K562 (cell line): ENCODE results near the gene SERPIND1. TPM values are rescaled to one million over a fixed set of nuclear protein-coding genes. Genes with fewer than 3 reads are reported as not detected.
A peak's percentile ranks its signal among the peaks of the same experiment; 100 is the strongest.

Source experiments
- ATF1 ChIP-seq, 2 experiments: fragments of 450-650 bp in 1 of 2; IDR thresholded peaks; 2 replicates each; pipeline ENCODE4 v1.6.1; 2016; ENCODE audit warnings: missing compliant biosample characterization in 1 of 2, missing genetic modification characterization in 1 of 2
- EGR1 ChIP-seq: fragments of 450-650 bp; conservative IDR thresholded peaks from 2 replicates; pipeline ENCODE4 v1.6.1; 2017; ENCODE audit warnings: mild to moderate bottlenecking
- ETV1 ChIP-seq: fragments of 450-650 bp; conservative IDR thresholded peaks from 2 replicates; pipeline ENCODE4 v1.6.1; 2016; ENCODE audit warnings: missing genetic modification characterization, control low read depth, low read depth, missing compliant biosample characterization
- IRF2 ChIP-seq: sonication (generic); formaldehyde crosslinking; IDR thresholded peaks from 2 replicates; pipeline ENCODE4 v1.8.1; 2022; ENCODE audit warnings: mild to moderate bottlenecking, missing genetic modification reagents
- MYNN ChIP-seq, 2 experiments: sonication (generic); formaldehyde crosslinking in 1 of 2; IDR thresholded peaks; 2 replicates each; pipeline versions ENCODE4 v1.5.0 to v1.6.1; 2016 to 2020; ENCODE audit warnings: antibody characterized with exemption in 1 of 2, missing genetic modification reagents in 1 of 2
- NRF1 ChIP-seq, 2 experiments: fragments of 450-650 bp; IDR thresholded peaks in 1 of 2; conservative IDR thresholded peaks in 1 of 2; 2 replicates each; pipeline ENCODE4 v1.6.1; 2014; ENCODE audit warnings: mild to moderate bottlenecking in 2 of 2
- REST ChIP-seq, 2 experiments: fragments of 450-650 bp; formaldehyde crosslinking in 1 of 2; IDR thresholded peaks; 2 replicates each; pipeline versions ENCODE4 v1.4.0 to v1.6.1; 2014 to 2020; ENCODE audit warnings: mild to moderate bottlenecking in 2 of 2, borderline replicate concordance in 1 of 2, low read depth in 1 of 2
- RREB1 ChIP-seq: fragments of 250-450 bp; sonication (Bioruptor Pico); IDR thresholded peaks from 2 replicates; pipeline ENCODE4 v1.4.0; 2020
- THAP12 ChIP-seq: fragments of 250-450 bp; sonication (Bioruptor Pico); IDR thresholded peaks from 2 replicates; pipeline ENCODE4 v1.9.0; 2021; ENCODE audit warnings: mild to moderate bottlenecking, inconsistent platforms
- ZKSCAN8 ChIP-seq: fragments of 200-800 bp; sonication (Bioruptor generic); IDR thresholded peaks from 2 replicates; pipeline ENCODE4 v1.6.1; 2016; ENCODE audit warnings: missing genetic modification characterization, missing compliant biosample characterization
- polyA plus RNA-seq, 8 experiments: library from polyadenylated mRNA; depleted of rRNA in 4 of 8; stranded (reverse) in 5 of 8; unstranded in 3 of 8; fragments of >200 nt; fragmentation: Nextera tagmentation in 2 of 8; fragmentation: Illumina TruSeq in 1 of 8; extraction: Ambion mirVana in 2 of 8; extraction: Trizol in 1 of 8; gene quantifications; 2 replicates each; pipeline versions ENCODE4 v1.2.1 to v1.2.3, GENCODE V29; 2011 to 2014; ENCODE audit warnings: inconsistent platforms in 1 of 8, missing spikeins in 1 of 8
- total RNA-seq, 7 experiments: library from RNA; depleted of rRNA in 6 of 7; stranded (reverse); fragments of >200 nt in 6 of 7; fragmentation: Illumina TruSeq in 2 of 7; extraction: Trizol in 2 of 7; gene quantifications; 2 replicates each; pipeline versions ENCODE4 v1.2.1 to v1.2.3, GENCODE V29; 2011 to 2021; ENCODE audit warnings: low replicate concordance in 1 of 7

SERPIND1 gene
- total and polyA plus RNA-seq, 9 of the 15 experiments (the other 6 are each of a cell fraction or from before 2014, with no cell fraction given): 0.04 to 0.11 (median 0.09) TPM; not detected in 6

- TF ChIP-seq REST (IDR thresholded peaks at IDR 0.05; ENCODE audit: borderline replicate concordance) (no peak), REST (CRISPR knock-in tag; IDR thresholded peaks at IDR 0.05; ENCODE audit: low read depth) (peak; percentile 67; the same call in 1 of the 2 replicates), MYNN (IDR thresholded peaks at IDR 0.05) (no peak), MYNN (CRISPR knock-in tag; IDR thresholded peaks at IDR 0.05) (no peak), THAP12 (CRISPR knock-in tag) (peak; percentile 24; the same call in 1 of the 2 replicates), ETV1 (no peak), EGR1 (no peak), ZKSCAN8 (no peak), NRF1 (conservative IDR thresholded peaks at IDR 0.05 in 1 of 2, IDR thresholded peaks at IDR 0.05 in 1 of 2) (peak in 1 of 2 experiments; percentile 19; a peak in 1 of 4 replicates), IRF2 (CRISPR knock-in tag) (peak; percentile 24; the same call in 1 of the 2 replicates), ATF1 (CRISPR knock-in tag; IDR thresholded peaks at IDR 0.05) (peak; percentile 30; the same call in 1 of the 2 replicates), ATF1 (tag; IDR thresholded peaks at IDR 0.05) (no peak), RREB1 (CRISPR knock-in tag) (0 out of 2 replicates have a peak, but pooled peaks have one; percentile 39)
Observed at GRCh38 chr22:20804650-20805049, 30.7 kb downstream of the SERPIND1 start (continued).
